Measurements from ENCODE around the gene ASIC2. TPM values are rescaled to one million over a fixed set of nuclear protein-coding genes. Genes with fewer than 3 reads are reported as not detected.

The ASIC2 gene
- total RNA-seq, 1 donor from 2014 or later = 0.36 TPM

DNA sequence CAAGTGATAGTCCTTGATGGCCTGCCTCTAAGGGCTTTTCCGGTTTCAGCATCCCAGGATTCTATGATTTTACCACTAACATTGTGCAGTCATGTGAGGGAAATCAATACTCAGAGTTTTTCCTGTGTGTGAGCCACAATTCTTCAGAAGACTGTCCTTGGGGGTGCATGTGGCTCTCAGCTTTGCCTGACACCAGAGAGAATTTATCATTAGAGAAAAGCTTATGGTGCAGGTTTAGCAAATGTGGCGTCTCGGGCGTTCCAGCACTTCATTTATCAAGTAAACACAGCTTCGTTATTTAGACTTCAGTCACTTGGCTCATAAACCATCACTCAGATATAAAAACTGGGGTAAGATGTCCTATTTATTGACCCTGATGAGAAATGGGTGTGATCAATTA is 238.7 kb downstream of the ASIC2 start:
- peaks cover 20% of the 10 kb centered on the region for H3K27me3 Mint-ChIP-seq (ENCODE audit: low read depth, unreplicated experiment)
- H3K4me3 Mint-ChIP-seq (ENCODE audit: unreplicated experiment) = no peak overlapping the region
- H3K4me1 ChIP-seq (ENCODE audit: insufficient read depth, low read length) = no peaks in the 10 kb centered on the region
- TF ChIP-seq EZH2 (IDR thresholded peaks at IDR 0.05; ENCODE audit: insufficient read depth, low read length) (no peak), CTCF (IDR thresholded peaks at IDR 0.05; ENCODE audit: insufficient read depth, low read depth, low read length) (no peak)
- no peaks in the 10 kb centered on the region for H4K20me1 ChIP-seq (ENCODE audit: insufficient read depth, low read length)
- H3K36me3 Mint-ChIP-seq (ENCODE audit: low read depth, unreplicated experiment) = no peaks in the 10 kb centered on the region
- no peak overlapping the region for H3K4me3 ChIP-seq (ENCODE audit: insufficient read depth, low read depth, low read length)
- H3K4me1 Mint-ChIP-seq (ENCODE audit: low read depth, unreplicated experiment) = peaks cover 8% of the 10 kb centered on the region
- no peak overlapping the region for H3K27ac ChIP-seq (ENCODE audit: low read depth, low read length)
- FAIRE-seq = no peak
- no peak for DNase-seq (ENCODE audit: low read depth)
- H3K27me3 ChIP-seq (ENCODE audit: insufficient read depth, low read length) = peaks cover 4% of the 10 kb centered on the region
- peaks cover 7% of the 10 kb centered on the region for H3K9me3 Mint-ChIP-seq (ENCODE audit: unreplicated experiment)
- no peaks in the 10 kb centered on the region for H3K9me3 ChIP-seq (ENCODE audit: insufficient read depth, low read depth, low read length)
- H2AFZ ChIP-seq (ENCODE audit: low read depth, low read length) = no peak overlapping the region
- no peak overlapping the region for H3K4me2 ChIP-seq (ENCODE audit: low read length)
- no peak overlapping the region for H3K27ac Mint-ChIP-seq (ENCODE audit: unreplicated experiment)
- no peaks in the 10 kb centered on the region for H3K79me2 ChIP-seq (ENCODE audit: insufficient read depth, low read length)
- H3K36me3 ChIP-seq (ENCODE audit: insufficient read depth, low read length) = no peaks in the 10 kb centered on the region
- H3K9ac ChIP-seq (ENCODE audit: low read length) = no peak overlapping the region

DNA sequence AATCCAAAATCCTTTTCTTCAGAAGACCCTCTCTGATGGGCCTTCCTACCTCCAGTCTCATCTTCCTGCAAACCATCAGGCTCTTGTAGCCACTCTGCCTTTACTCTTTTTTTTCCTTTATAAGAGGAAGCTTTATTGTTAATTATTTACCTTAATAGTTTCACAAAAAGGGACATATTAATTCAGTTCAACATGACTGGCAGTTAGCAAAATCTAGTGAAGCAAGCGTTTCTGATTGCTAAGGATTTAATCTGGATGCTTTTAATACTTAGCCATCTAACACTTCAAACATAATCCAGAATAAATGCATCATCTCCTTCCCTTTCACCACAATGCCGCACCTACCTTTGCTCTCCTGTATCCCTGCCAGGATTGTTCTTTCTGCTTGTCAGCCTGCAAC is 239.4 kb downstream of the ASIC2 start:
- H3K4me1 Mint-ChIP-seq (ENCODE audit: low read depth, unreplicated experiment) = peaks cover 8% of the 10 kb centered on the region
- no peaks in the 10 kb centered on the region for H3K36me3 Mint-ChIP-seq (ENCODE audit: low read depth, unreplicated experiment)
- no peak for DNase-seq (ENCODE audit: low read depth)
- H2AFZ ChIP-seq (ENCODE audit: low read depth, low read length) = no peak overlapping the region
- TF ChIP-seq EZH2 (IDR thresholded peaks at IDR 0.05; ENCODE audit: insufficient read depth, low read length) (no peak), CTCF (IDR thresholded peaks at IDR 0.05; ENCODE audit: insufficient read depth, low read depth, low read length) (no peak)
- no peak for FAIRE-seq
- no peak overlapping the region for H3K27ac Mint-ChIP-seq (ENCODE audit: unreplicated experiment)
- no peak overlapping the region for H3K9ac ChIP-seq (ENCODE audit: low read length)
- H3K27me3 ChIP-seq (ENCODE audit: insufficient read depth, low read length) = peaks cover 4% of the 10 kb centered on the region
- H3K9me3 ChIP-seq (ENCODE audit: insufficient read depth, low read depth, low read length) = no peaks in the 10 kb centered on the region
- no peak overlapping the region for H3K4me3 ChIP-seq (ENCODE audit: insufficient read depth, low read depth, low read length)
- no peak overlapping the region for H3K27ac ChIP-seq (ENCODE audit: low read depth, low read length)
- no peaks in the 10 kb centered on the region for H3K79me2 ChIP-seq (ENCODE audit: insufficient read depth, low read length)
- H3K9me3 Mint-ChIP-seq (ENCODE audit: unreplicated experiment) = peaks cover 7% of the 10 kb centered on the region
- H4K20me1 ChIP-seq (ENCODE audit: insufficient read depth, low read length) = no peaks in the 10 kb centered on the region
- H3K36me3 ChIP-seq (ENCODE audit: insufficient read depth, low read length) = no peaks in the 10 kb centered on the region
- H3K4me1 ChIP-seq (ENCODE audit: insufficient read depth, low read length) = no peaks in the 10 kb centered on the region
- peaks cover 20% of the 10 kb centered on the region for H3K27me3 Mint-ChIP-seq (ENCODE audit: low read depth, unreplicated experiment)
- H3K4me2 ChIP-seq (ENCODE audit: low read length) = no peak overlapping the region
- H3K4me3 Mint-ChIP-seq (ENCODE audit: unreplicated experiment) = no peak overlapping the region

- Mint-ChIP-seq H3K27ac (ENCODE audit: unreplicated experiment) (no peak overlapping the region), H3K9me3 (ENCODE audit: unreplicated experiment) (peaks cover 4% of the 10 kb centered on the region), H3K4me3 (ENCODE audit: unreplicated experiment) (no peak overlapping the region), H3K36me3 (ENCODE audit: low read depth, unreplicated experiment) (no peaks in the 10 kb centered on the region), H3K4me1 (ENCODE audit: low read depth, unreplicated experiment) (peaks cover 8% of the 10 kb centered on the region), H3K27me3 (ENCODE audit: low read depth, unreplicated experiment) (peaks cover 21% of the 10 kb centered on the region)
- Histone ChIP-seq H4K20me1 (ENCODE audit: insufficient read depth, low read length) (no peaks in the 10 kb centered on the region), H3K9ac (ENCODE audit: low read length) (no peak overlapping the region), H3K79me2 (ENCODE audit: insufficient read depth, low read length) (no peaks in the 10 kb centered on the region), H3K4me1 (ENCODE audit: insufficient read depth, low read length) (no peaks in the 10 kb centered on the region), H3K4me2 (ENCODE audit: low read length) (no peak overlapping the region), H3K27me3 (ENCODE audit: insufficient read depth, low read length) (peaks cover 4% of the 10 kb centered on the region), H3K4me3 (ENCODE audit: insufficient read depth, low read depth, low read length) (no peak overlapping the region), H3K27ac (ENCODE audit: low read depth, low read length) (no peak overlapping the region), H2AFZ (ENCODE audit: low read depth, low read length) (no peak overlapping the region), H3K36me3 (ENCODE audit: insufficient read depth, low read length) (no peaks in the 10 kb centered on the region), H3K9me3 (ENCODE audit: insufficient read depth, low read depth, low read length) (no peaks in the 10 kb centered on the region)
- no peak for FAIRE-seq
- TF ChIP-seq CTCF (IDR thresholded peaks at IDR 0.05; ENCODE audit: insufficient read depth, low read depth, low read length) (no peak), EZH2 (IDR thresholded peaks at IDR 0.05; ENCODE audit: insufficient read depth, low read length) (no peak)
- DNase-seq (ENCODE audit: low read depth) = no peak
These were observed 240.2 kb downstream of the ASIC2 start for GRCh38 chr17:33052856-33053255.

Data from astrocyte (in vitro differentiated cells and primary cell).